Panc1 (cell line): Measurements from ENCODE around the gene GRID2. TPM values are rescaled to one million over a fixed set of nuclear protein-coding genes. Genes with fewer than 3 reads are reported as not detected.

ENCODE experiments used
- ATAC-seq: fragments of 200-7000 bp; cut with Tn5 transposase; 2 replicates; pipeline ENCODE4 v1.9.1; 2020; ENCODE audit warnings: mild to moderate bottlenecking, moderate library complexity
- BruUV-seq: library from RNA; stranded (reverse); fragments of 400-500 nt; replicated peaks from 2 replicates; lab custom pipeline; 2021; lab: Mats Ljungman, UMichigan
- CTCF ChIA-PET: fragments of 300-600 bp; sonication (Branson Sonifier 250); formaldehyde crosslinking; loops from one replicate; lab custom pipeline; 2022; ENCODE audit warnings: antibody characterized with exemption; lab: Charles Lee
- POLR2A ChIA-PET: fragments of 300-600 bp; sonication (Branson Sonifier 250); formaldehyde crosslinking; loops from one replicate; lab custom pipeline; 2022; ENCODE audit warnings: antibody characterized with exemption; lab: Charles Lee
- DNase-seq: peaks from one replicate; pipeline ENCODE4 v3.0.0-alpha.2; 2010; ENCODE audit warnings: low read depth, low spot score
- H3K27ac ChIP-seq: 2 replicates; pipeline ENCODE4 v1.5.1; 2011; ENCODE audit warnings: mild to moderate bottlenecking, low read length, inconsistent platforms
- H3K27me3 ChIP-seq: fragments of 200-500 bp; sonication (Bioruptor generic); 2 replicates; pipeline ENCODE4 v1.6.0; 2014; ENCODE audit warnings: low read length, inconsistent platforms; ENCODE audit not compliant: control insufficient read depth, insufficient read depth
- H3K36me3 ChIP-seq: fragments of 200-500 bp; sonication (Bioruptor generic); 2 replicates; pipeline ENCODE4 v1.5.1; 2014; ENCODE audit warnings: inconsistent platforms, mild to moderate bottlenecking, low read length, moderate library complexity; ENCODE audit not compliant: control insufficient read depth, insufficient read depth
- H3K4me1 ChIP-seq: 2 replicates; pipeline ENCODE4 v1.5.1; 2011; ENCODE audit warnings: inconsistent platforms, mild to moderate bottlenecking, low read length, moderate library complexity; ENCODE audit not compliant: control insufficient read depth, insufficient read depth
- H3K4me3 ChIP-seq, 2 experiments: 2 replicates each; pipeline ENCODE4 v1.5.1; 2011 to 2012; ENCODE audit warnings: low read depth in 2 of 2, low read length in 2 of 2, mild to moderate bottlenecking in 2 of 2, inconsistent platforms in 1 of 2, moderate library complexity in 1 of 2
- H3K9me3 ChIP-seq: fragments of 200-500 bp; sonication (Bioruptor generic); 2 replicates; pipeline ENCODE4 v1.5.1; 2014; ENCODE audit warnings: low read depth, mild to moderate bottlenecking, inconsistent platforms, low read length, moderate library complexity; ENCODE audit not compliant: control insufficient read depth, insufficient read depth
- POLR2AphosphoS5 ChIP-seq: IDR thresholded peaks from 2 replicates; pipeline ENCODE4 v1.6.1; 2012; ENCODE audit warnings: mild to moderate bottlenecking, low read depth, low read length, moderate library complexity
- SIN3A ChIP-seq: IDR thresholded peaks from 2 replicates; pipeline ENCODE4 v1.6.1; 2012; ENCODE audit warnings: low read depth, mild to moderate bottlenecking, low read length, moderate library complexity, borderline replicate concordance; ENCODE audit not compliant: insufficient read depth
- TCF7L2 ChIP-seq: IDR thresholded peaks from 2 replicates; pipeline ENCODE4 v1.6.1; 2011; ENCODE audit warnings: mild to moderate bottlenecking, low read depth, low read length, inconsistent platforms
- in situ Hi-C: cut with HindIII; loops from 2 replicates; pipeline ENCODE4 v1.10.0; 2016; ENCODE audit warnings: low sequenced_read_pairs, low pct_unique_long_range_greater_than_20kb
- intact Hi-C: fragments of 100-400 bp; cut with micrococcal nuclease; formaldehyde crosslinking; loops from one replicate; pipeline ENCODE4 v1.10.0; 2022; ENCODE audit not compliant: unreplicated experiment
- total RNA-seq: library from RNA; stranded (reverse); gene quantifications from one replicate; pipeline ENCODE4 v1.2.1, GENCODE V29; 2021; ENCODE audit not compliant: unreplicated experiment
- TF ChIP-seq, protein P1 (sequence below), 2 experiments: IDR thresholded peaks; 2 replicates each; pipeline ENCODE4 v1.6.1; 2011 to 2012; ENCODE audit warnings: low read depth in 2 of 2, control low read depth in 1 of 2, low read length in 1 of 2, mild to moderate bottlenecking in 1 of 2, moderate library complexity in 1 of 2; ENCODE audit not compliant: insufficient read depth in 1 of 2
- TF ChIP-seq, protein P2 (sequence below): fragments of 450-650 bp; IDR thresholded peaks from 2 replicates; pipeline ENCODE4 v1.5.1; 2017; ENCODE audit warnings: mild to moderate bottlenecking

GRID2 gene
- total RNA-seq, 1 experiment from 2014 or later: 0.08 TPM

DNA sequence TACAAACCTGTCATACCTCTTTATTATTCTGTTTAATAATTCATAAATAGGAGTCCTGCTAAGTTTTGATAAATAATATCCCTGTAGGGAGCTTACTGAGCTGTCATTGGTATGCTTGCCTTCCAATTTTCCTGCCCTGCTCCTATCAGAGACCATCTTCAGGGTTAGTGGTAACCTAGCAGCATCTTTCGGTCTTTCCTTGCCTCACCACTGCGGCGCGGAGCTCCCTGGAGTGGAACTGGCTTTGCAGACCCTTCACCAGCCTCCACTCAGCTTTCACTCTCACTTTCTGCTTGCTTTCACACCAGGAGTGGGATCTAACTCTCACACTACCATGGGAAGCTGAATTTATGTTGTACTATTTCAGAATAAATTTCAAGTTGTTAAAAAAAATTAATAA is 1043.1 kb downstream of the GRID2 start:
- ATAC-seq (no peak), DNase-seq (no peak)
- no peaks in the 10 kb centered on the region for H3K4me1 ChIP-seq
- BruUV-seq: no TSS peak
- intact Hi-C loops (no loop called here), in situ Hi-C loops (no loop called here)
- H3K36me3 ChIP-seq: no peaks in the 10 kb centered on the region; the same call in 1 of the 2 replicates
- ChIA-PET POLR2A (no interaction called here), CTCF (no interaction called here)
- H3K27me3 ChIP-seq: no peaks in the 10 kb centered on the region
- H3K27ac ChIP-seq: no peak overlapping the region
- no peaks in the 10 kb centered on the region for H3K9me3 ChIP-seq
- H3K4me3 ChIP-seq: no peak overlapping the region
- TF ChIP-seq, protein P1, sequence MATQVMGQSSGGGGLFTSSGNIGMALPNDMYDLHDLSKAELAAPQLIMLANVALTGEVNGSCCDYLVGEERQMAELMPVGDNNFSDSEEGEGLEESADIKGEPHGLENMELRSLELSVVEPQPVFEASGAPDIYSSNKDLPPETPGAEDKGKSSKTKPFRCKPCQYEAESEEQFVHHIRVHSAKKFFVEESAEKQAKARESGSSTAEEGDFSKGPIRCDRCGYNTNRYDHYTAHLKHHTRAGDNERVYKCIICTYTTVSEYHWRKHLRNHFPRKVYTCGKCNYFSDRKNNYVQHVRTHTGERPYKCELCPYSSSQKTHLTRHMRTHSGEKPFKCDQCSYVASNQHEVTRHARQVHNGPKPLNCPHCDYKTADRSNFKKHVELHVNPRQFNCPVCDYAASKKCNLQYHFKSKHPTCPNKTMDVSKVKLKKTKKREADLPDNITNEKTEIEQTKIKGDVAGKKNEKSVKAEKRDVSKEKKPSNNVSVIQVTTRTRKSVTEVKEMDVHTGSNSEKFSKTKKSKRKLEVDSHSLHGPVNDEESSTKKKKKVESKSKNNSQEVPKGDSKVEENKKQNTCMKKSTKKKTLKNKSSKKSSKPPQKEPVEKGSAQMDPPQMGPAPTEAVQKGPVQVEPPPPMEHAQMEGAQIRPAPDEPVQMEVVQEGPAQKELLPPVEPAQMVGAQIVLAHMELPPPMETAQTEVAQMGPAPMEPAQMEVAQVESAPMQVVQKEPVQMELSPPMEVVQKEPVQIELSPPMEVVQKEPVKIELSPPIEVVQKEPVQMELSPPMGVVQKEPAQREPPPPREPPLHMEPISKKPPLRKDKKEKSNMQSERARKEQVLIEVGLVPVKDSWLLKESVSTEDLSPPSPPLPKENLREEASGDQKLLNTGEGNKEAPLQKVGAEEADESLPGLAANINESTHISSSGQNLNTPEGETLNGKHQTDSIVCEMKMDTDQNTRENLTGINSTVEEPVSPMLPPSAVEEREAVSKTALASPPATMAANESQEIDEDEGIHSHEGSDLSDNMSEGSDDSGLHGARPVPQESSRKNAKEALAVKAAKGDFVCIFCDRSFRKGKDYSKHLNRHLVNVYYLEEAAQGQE (IDR thresholded peaks at IDR 0.05; ENCODE audit: insufficient read depth in 1 of 2, low read depth in 2 of 2, low read length in 1 of 2): no peak
- TF ChIP-seq, protein P2, sequence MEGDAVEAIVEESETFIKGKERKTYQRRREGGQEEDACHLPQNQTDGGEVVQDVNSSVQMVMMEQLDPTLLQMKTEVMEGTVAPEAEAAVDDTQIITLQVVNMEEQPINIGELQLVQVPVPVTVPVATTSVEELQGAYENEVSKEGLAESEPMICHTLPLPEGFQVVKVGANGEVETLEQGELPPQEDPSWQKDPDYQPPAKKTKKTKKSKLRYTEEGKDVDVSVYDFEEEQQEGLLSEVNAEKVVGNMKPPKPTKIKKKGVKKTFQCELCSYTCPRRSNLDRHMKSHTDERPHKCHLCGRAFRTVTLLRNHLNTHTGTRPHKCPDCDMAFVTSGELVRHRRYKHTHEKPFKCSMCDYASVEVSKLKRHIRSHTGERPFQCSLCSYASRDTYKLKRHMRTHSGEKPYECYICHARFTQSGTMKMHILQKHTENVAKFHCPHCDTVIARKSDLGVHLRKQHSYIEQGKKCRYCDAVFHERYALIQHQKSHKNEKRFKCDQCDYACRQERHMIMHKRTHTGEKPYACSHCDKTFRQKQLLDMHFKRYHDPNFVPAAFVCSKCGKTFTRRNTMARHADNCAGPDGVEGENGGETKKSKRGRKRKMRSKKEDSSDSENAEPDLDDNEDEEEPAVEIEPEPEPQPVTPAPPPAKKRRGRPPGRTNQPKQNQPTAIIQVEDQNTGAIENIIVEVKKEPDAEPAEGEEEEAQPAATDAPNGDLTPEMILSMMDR: no peak
- no peak for TF ChIP-seq POLR2AphosphoS5
- no peak for TF ChIP-seq TCF7L2
- TF ChIP-seq SIN3A: no peak

DNA sequence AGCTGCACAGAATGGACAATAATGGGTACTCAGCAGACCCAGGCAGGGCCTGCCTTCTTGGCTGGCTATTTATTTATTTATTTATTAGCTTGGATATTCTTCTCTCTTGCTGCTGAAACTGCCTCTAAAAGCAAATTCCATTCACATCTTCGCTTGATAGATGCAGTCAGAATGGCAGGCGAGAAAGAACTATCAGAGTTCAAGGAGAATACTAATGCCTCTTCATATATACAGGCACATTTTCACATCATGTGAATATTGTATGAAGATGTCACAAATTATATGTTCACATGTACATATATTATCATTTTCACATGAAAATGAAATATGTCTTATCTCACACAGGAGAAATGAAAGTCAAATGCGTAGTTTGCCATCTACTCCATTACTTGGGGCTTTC is 1045.1 kb downstream of the GRID2 start:
- CTCF ChIA-PET: no interaction called here
- ATAC-seq: no peak
- no peaks in the 10 kb centered on the region for H3K4me1 ChIP-seq
- in situ Hi-C loops: no loop called here
- no TSS peak for BruUV-seq
- intact Hi-C loops: no loop called here
- H3K36me3 ChIP-seq: no peaks in the 10 kb centered on the region
- no peaks in the 10 kb centered on the region for H3K9me3 ChIP-seq
- H3K27ac ChIP-seq: no peak overlapping the region
- no peaks in the 10 kb centered on the region for H3K27me3 ChIP-seq
- no peak for TF ChIP-seq TCF7L2
- TF ChIP-seq SIN3A: no peak
- TF ChIP-seq POLR2AphosphoS5: no peak
- TF ChIP-seq, protein P2: no peak
- TF ChIP-seq, protein P1 (IDR thresholded peaks at IDR 0.05; ENCODE audit: insufficient read depth in 1 of 2, low read depth in 2 of 2, low read length in 1 of 2): no peak
- no peak overlapping the region for H3K4me3 ChIP-seq
- no peak for DNase-seq
- POLR2A ChIA-PET: no interaction called here
